ENCODE data around the gene TMC5. TPM values are rescaled to one million over a fixed set of nuclear protein-coding genes. Genes with fewer than 3 reads are reported as not detected.

TMC5 gene
- total RNA-seq, 5 donors from 2014 or later (not counting 1 experiment from before 2014, with no cell fraction given): 0.06 to 0.60 (median 0.08) TPM; not detected in 1

DNA sequence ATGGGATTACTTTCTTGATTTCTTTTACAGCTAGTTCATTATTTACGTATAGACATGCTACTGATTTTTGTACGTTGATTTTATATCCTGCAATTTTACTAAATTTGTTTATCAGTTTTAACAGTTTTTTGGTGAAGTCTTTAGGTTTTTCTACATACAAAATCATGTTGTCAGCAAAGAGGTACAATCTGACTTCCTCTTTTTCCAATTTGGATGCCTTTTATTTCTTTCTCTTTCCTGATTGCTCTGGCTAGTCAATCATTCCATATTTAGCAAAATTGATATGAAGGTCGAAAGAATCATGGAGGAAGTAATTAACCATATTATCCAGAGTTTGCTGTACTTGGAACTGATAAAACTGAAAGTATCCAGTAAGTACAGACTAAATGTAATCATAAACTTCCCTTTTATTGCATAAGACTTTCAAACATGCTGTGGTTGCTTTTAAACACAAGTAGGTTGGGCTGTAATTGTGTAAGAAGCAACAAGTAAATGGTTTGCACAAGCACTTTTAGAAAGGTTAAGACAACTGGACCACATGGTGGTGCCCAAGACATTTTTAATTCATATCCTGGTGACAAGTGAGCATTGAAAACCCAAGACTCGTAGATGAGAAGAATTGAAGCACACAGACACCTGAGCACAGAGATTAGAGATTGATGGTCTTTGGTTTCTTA, 95.8 kb downstream of the TMC5 start:
- peaks cover 16 to 28% (median 27%) of the 10 kb centered on the region in 3 donors for H3K4me1 Mint-ChIP-seq
- Histone ChIP-seq H3K27me3 (replicated peaks in 1 of 2; ENCODE audit: control insufficient read depth in 2 of 2, extremely low read depth in 1 of 2, insufficient read depth in 2 of 2, low read length in 1 of 2) (no peaks in the 10 kb centered on the region), H3K27ac (ENCODE audit: low read length) (no peak overlapping the region), H3K4me3 (ENCODE audit: control insufficient read depth in 1 of 2, extremely low read depth in 1 of 2, low read length in 1 of 2) (no peak overlapping the region), H3K4me1 (ENCODE audit: control insufficient read depth in 1 of 2, extremely low read depth in 1 of 2, insufficient read depth in 2 of 2, low read length in 2 of 2) (no peaks in the 10 kb centered on the region), H3K36me3 (ENCODE audit: control insufficient read depth in 2 of 2, extremely low read depth in 1 of 2, insufficient read depth in 1 of 2, low read length in 1 of 2) (peaks cover 0 to 47% of the 10 kb centered on the region in 2 donors), H3K9me3 (no peaks in the 10 kb centered on the region)
- ChIA-PET POLR2A (no interaction called here), CTCF (interaction anchor here (0.6 kb wide), 2 partner anchors 68 to 593 kb away, joined by 3 read pairs; no protein-coding TSS in a partner anchor)
- WGBS (ENCODE audit: insufficient coverage): 100% methylated on average over 1 of the region's 4 CpGs
- no peaks in the 10 kb centered on the region for H3K27me3 Mint-ChIP-seq
- no peak overlapping the region for H3K27ac Mint-ChIP-seq
- no peak overlapping the region for H3K4me3 Mint-ChIP-seq
- DNase-seq (no peak), ATAC-seq (replicated peaks in 1 of 4) (no peak)
- H3K36me3 Mint-ChIP-seq: peaks cover 49% of the 10 kb centered on the region
- H3K9me3 Mint-ChIP-seq: no peaks in the 10 kb centered on the region

DNA sequence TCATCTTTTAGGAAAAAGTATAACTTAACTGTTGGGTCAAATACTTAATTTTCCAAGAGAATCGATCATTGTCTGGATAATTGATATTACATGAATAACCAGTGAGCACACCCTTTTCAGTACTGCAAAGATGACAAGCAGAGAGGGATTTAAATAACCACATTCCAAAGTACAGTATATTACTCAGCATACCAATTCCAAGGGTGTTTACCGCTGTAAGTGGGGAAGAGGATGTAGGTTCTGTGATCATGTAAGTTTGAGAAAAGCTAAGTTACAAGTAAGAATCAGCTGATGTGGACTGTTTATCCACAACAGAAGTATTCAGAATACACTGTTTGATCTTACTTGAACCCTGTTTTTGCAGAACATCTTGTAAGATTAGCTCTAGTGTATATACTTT, 98.1 kb downstream of the TMC5 start:
- Histone ChIP-seq H3K36me3 (ENCODE audit: control insufficient read depth in 2 of 2, extremely low read depth in 1 of 2, insufficient read depth in 1 of 2, low read length in 1 of 2) (peaks cover 0 to 35% of the 10 kb centered on the region in 2 donors), H3K9me3 (no peaks in the 10 kb centered on the region), H3K4me1 (ENCODE audit: control insufficient read depth in 1 of 2, extremely low read depth in 1 of 2, insufficient read depth in 2 of 2, low read length in 2 of 2) (peaks cover 4 to 16% of the 10 kb centered on the region in 2 experiments), H3K27ac (ENCODE audit: low read length) (no peak overlapping the region), H3K4me3 (ENCODE audit: control insufficient read depth in 1 of 2, extremely low read depth in 1 of 2, low read length in 1 of 2) (no peak overlapping the region), H3K27me3 (replicated peaks in 1 of 2; ENCODE audit: control insufficient read depth in 2 of 2, extremely low read depth in 1 of 2, insufficient read depth in 2 of 2, low read length in 1 of 2) (no peaks in the 10 kb centered on the region)
- Mint-ChIP-seq H3K27ac (no peak overlapping the region), H3K36me3 (peaks cover 48% of the 10 kb centered on the region), H3K4me1 (peaks cover 34 to 45% (median 43%) of the 10 kb centered on the region in 3 donors), H3K4me3 (no peak overlapping the region), H3K9me3 (no peaks in the 10 kb centered on the region), H3K27me3 (no peaks in the 10 kb centered on the region)
- CTCF ChIA-PET: interaction anchor here in 1 of 2 donors (0.7 to 1.4 kb wide), 3 partner anchors 8 to 41 kb away, joined by 3 to 5 read pairs (median 3); partner anchors contain the start of gene CCP110
- ATAC-seq (replicated peaks in 1 of 4) (no peak), DNase-seq (no peak)
- WGBS (ENCODE audit: insufficient coverage): no CpG with 5 or more reads among the region's 2 CpGs
- POLR2A ChIA-PET: no interaction called here

DNA sequence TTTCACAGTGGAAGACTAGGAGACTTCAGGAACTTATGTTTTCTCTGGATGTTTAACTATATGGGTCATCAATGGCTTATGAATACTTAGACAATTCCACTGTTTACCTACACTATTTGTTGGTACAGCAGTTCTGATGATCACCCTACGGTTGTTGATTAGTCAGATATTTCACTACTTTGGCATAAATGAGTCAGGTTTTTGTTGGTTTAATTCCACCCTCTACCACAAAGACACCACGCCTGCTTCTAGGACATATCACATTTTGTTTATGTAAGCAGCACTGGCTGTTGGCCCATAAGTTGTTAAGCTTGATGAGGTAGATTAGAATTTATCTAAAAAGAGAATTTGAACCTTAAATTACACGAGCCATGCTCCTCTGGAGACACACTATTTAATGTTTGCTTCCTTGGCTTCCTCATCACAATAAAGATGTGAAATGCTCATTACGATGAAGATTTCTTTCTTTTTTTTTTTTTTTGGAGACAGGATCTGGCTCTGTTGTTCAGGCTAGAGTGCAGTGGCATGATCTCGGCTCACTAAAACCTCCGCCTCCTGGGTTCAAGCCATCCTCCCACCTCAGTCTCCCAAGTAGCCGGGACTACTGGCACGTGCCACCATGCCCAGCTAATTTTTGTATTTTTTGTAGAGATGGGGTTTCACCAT, 99.9 kb downstream of the TMC5 start:
- H3K27me3 Mint-ChIP-seq: no peaks in the 10 kb centered on the region
- no CpG with 5 or more reads among the region's 8 CpGs for WGBS (ENCODE audit: insufficient coverage)
- Histone ChIP-seq H3K27me3 (replicated peaks in 1 of 2; ENCODE audit: control insufficient read depth in 2 of 2, extremely low read depth in 1 of 2, insufficient read depth in 2 of 2, low read length in 1 of 2) (no peaks in the 10 kb centered on the region), H3K4me3 (ENCODE audit: control insufficient read depth in 1 of 2, extremely low read depth in 1 of 2, low read length in 1 of 2) (no peak overlapping the region), H3K27ac (ENCODE audit: low read length) (no peak overlapping the region), H3K9me3 (no peaks in the 10 kb centered on the region), H3K36me3 (ENCODE audit: control insufficient read depth in 2 of 2, extremely low read depth in 1 of 2, insufficient read depth in 1 of 2, low read length in 1 of 2) (peaks cover 0 to 31% of the 10 kb centered on the region in 2 donors), H3K4me1 (ENCODE audit: control insufficient read depth in 1 of 2, extremely low read depth in 1 of 2, insufficient read depth in 2 of 2, low read length in 2 of 2) (peaks cover 9 to 26% of the 10 kb centered on the region in 2 experiments)
- ATAC-seq (replicated peaks in 1 of 4) (no peak), DNase-seq (no peak)
- peak overlapping the region in 1 of 2 donors; percentile 37 for H3K27ac Mint-ChIP-seq
- H3K4me3 Mint-ChIP-seq: no peak overlapping the region
- H3K36me3 Mint-ChIP-seq: peaks cover 38% of the 10 kb centered on the region
- no peaks in the 10 kb centered on the region for H3K9me3 Mint-ChIP-seq
- peaks cover 49 to 62% (median 52%) of the 10 kb centered on the region in 3 donors for H3K4me1 Mint-ChIP-seq
- POLR2A ChIA-PET: no interaction called here
- CTCF ChIA-PET: interaction anchor here (0.6 to 1.6 kb wide), 3 partner anchors 15 to 956 kb away, joined by 4 to 8 read pairs (median 4); no protein-coding TSS in a partner anchor

DNA sequence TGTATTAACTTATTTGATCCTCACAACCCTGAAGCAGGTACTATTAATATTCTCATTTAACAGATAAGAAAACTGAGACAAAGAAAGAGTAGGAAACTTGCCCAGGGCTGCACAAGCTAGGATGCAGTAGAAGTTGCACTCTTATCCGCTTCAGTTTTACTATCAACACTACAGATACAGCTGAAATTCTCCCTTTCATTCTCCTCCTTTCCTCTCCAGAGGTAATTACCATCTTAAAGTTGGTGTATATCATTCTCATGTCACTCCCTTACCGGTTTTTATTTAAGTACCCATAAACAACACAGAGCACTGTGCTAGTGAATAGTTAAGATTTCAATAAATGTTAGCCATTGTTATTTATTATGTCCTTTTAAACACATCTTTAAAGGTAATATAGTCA, 100.7 kb downstream of the TMC5 start:
- peaks cover 48 to 66% (median 55%) of the 10 kb centered on the region in 3 donors for H3K4me1 Mint-ChIP-seq
- Histone ChIP-seq H3K27me3 (replicated peaks in 1 of 2; ENCODE audit: control insufficient read depth in 2 of 2, extremely low read depth in 1 of 2, insufficient read depth in 2 of 2, low read length in 1 of 2) (no peaks in the 10 kb centered on the region), H3K4me3 (ENCODE audit: control insufficient read depth in 1 of 2, extremely low read depth in 1 of 2, low read length in 1 of 2) (no peak overlapping the region), H3K27ac (ENCODE audit: low read length) (no peak overlapping the region), H3K36me3 (ENCODE audit: control insufficient read depth in 2 of 2, extremely low read depth in 1 of 2, insufficient read depth in 1 of 2, low read length in 1 of 2) (peaks cover 0 to 31% of the 10 kb centered on the region in 2 donors), H3K9me3 (no peaks in the 10 kb centered on the region), H3K4me1 (ENCODE audit: control insufficient read depth in 1 of 2, extremely low read depth in 1 of 2, insufficient read depth in 2 of 2, low read length in 2 of 2) (peaks cover 9 to 30% of the 10 kb centered on the region in 2 experiments)
- peaks cover 29% of the 10 kb centered on the region for H3K36me3 Mint-ChIP-seq
- DNase-seq: no peak
- H3K9me3 Mint-ChIP-seq: no peaks in the 10 kb centered on the region
- H3K27me3 Mint-ChIP-seq: no peaks in the 10 kb centered on the region
- H3K4me3 Mint-ChIP-seq: no peak overlapping the region
- no peak overlapping the region for H3K27ac Mint-ChIP-seq
- ATAC-seq (replicated peaks in 1 of 4): no peak
- POLR2A ChIA-PET: no interaction called here
- CTCF ChIA-PET: interaction anchor here in 1 of 2 donors (1.6 kb wide), 1 partner anchor 16 kb away, joined by 4 read pairs; no protein-coding TSS in a partner anchor
- no CpG with 5 or more reads among the region's 2 CpGs for WGBS (ENCODE audit: insufficient coverage)

DNA sequence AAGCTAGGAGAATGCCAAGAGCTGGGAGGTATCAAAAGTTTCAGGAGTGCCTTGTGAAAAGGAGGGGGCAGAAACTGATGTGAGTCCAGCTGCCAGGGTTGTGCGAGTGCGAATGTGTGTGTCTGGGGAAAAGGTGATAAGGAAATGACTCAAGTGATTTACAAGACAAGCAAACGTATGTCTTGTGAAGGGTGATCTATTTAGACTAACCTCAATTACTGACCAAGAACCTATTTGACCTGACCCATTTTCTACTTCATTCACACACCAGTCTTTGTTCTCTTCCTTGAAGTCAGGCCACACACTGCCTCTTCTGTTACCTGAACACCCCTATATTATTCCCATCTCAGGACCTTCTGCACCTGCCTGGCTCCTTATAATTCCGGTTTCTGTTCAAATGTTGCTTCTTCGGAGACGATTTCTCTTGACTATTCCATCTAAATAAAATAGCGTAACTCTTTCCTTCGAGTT, 103.2 kb downstream of the TMC5 start:
- peaks cover 64 to 73% (median 70%) of the 10 kb centered on the region in 3 donors for H3K4me1 Mint-ChIP-seq
- Histone ChIP-seq H3K4me3 (ENCODE audit: control insufficient read depth in 1 of 2, extremely low read depth in 1 of 2, low read length in 1 of 2) (peak overlapping the region; percentile 85 to 95), H3K9me3 (no peaks in the 10 kb centered on the region), H3K27ac (ENCODE audit: low read length) (peak overlapping the region; percentile 77), H3K36me3 (ENCODE audit: control insufficient read depth in 2 of 2, extremely low read depth in 1 of 2, insufficient read depth in 1 of 2, low read length in 1 of 2) (peaks cover 0 to 10% of the 10 kb centered on the region in 2 donors), H3K4me1 (ENCODE audit: control insufficient read depth in 1 of 2, extremely low read depth in 1 of 2, insufficient read depth in 2 of 2, low read length in 2 of 2) (peaks cover 21 to 42% of the 10 kb centered on the region in 2 experiments), H3K27me3 (replicated peaks in 1 of 2; ENCODE audit: control insufficient read depth in 2 of 2, extremely low read depth in 1 of 2, insufficient read depth in 2 of 2, low read length in 1 of 2) (no peaks in the 10 kb centered on the region)
- H3K27me3 Mint-ChIP-seq: no peaks in the 10 kb centered on the region
- H3K36me3 Mint-ChIP-seq: peaks cover 16% of the 10 kb centered on the region
- peak overlapping the region; percentile 95 to 97 (median 96) for H3K4me3 Mint-ChIP-seq
- ATAC-seq (replicated peaks in 1 of 4): no peak
- no peaks in the 10 kb centered on the region for H3K9me3 Mint-ChIP-seq
- 0% methylated on average over 7 of the region's 8 CpGs for WGBS (ENCODE audit: insufficient coverage)
- ChIA-PET CTCF (interaction anchor here in 1 of 2 donors (0.7 kb wide), 1 partner anchor 454 kb away, joined by 6 read pairs; the partner anchor contains the start of gene COQ7), POLR2A (interaction anchor here in 1 of 2 donors (0.7 kb wide), 2 partner anchors 107 to 458 kb away, joined by 4 read pairs; no protein-coding TSS in a partner anchor)
- H3K27ac Mint-ChIP-seq: peak overlapping the region; percentile 89 to 91
- DNase-seq: peak in 1 of 35 experiments; percentile 16

All from T-cell (primary cell).